ENCODE data around the gene ICAM2.

DNA sequence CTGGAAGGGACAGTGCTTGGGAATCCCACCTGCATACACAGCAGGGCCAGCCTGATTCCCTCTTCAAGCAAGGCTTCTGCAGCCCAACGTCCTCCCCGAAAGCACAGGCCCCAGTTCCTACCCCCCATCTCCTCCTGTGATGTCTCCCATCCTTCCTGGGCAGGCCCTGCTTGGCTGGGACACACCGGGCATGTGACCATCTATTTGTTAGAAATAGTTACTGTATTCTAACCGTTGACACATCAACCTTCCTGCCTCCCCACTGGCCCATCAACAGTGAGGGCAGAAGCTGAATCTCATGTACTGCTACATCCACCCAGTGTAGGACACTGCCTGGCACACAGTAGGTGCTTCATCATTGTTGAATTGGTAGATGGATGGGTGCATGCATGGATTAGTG, 11.6 kb downstream of the ICAM2 start:
- TF ChIP-seq CTCF (IDR thresholded peaks at IDR 0.05; ENCODE audit: extremely low read depth in 1 of 2, insufficient read depth in 1 of 2, low read depth in 1 of 2, low read length in 2 of 2) (no peak), POLR2A (IDR thresholded peaks at IDR 0.05; ENCODE audit: low read depth, low read length) (no peak), JUN (IDR thresholded peaks at IDR 0.05; ENCODE audit: borderline replicate concordance, insufficient read depth, insufficient read length, low read depth) (no peak), FOS (IDR thresholded peaks at IDR 0.05; ENCODE audit: borderline replicate concordance, insufficient read depth, low read length) (no peak), EZH2 (IDR thresholded peaks at IDR 0.05; ENCODE audit: borderline replicate concordance, low read depth, low read length, severe bottlenecking) (no peak), MYC (IDR thresholded peaks at IDR 0.05; ENCODE audit: low read depth, low read length) (no peak), POLR2AphosphoS5 (IDR thresholded peaks at IDR 0.05; ENCODE audit: insufficient read depth, low read depth, low read length) (no peak), MAX (IDR thresholded peaks at IDR 0.05; ENCODE audit: insufficient read depth, insufficient read length) (no peak)
